HG03439 (cell line): ENCODE measurements around the gene CSRP3.

Experiments used
- ATAC-seq: cut with Tn5 transposase; IDR thresholded peaks from one replicate; pipeline ENCODE4 v1.9.1; 2021; ENCODE audit warnings: mild to moderate bottlenecking, moderate library complexity; ENCODE audit not compliant: unreplicated experiment

CSRP3 gene

GRCh38 chr11:19226378-19227195 lies 24.8 kb upstream of the CSRP3 start:
- ATAC-seq = no peak

GRCh38 chr11:19225581-19225980 lies 23.8 kb upstream of the CSRP3 start:
- ATAC-seq = no peak

GRCh38 chr11:19225123-19225522 lies 23.3 kb upstream of the CSRP3 start:
- ATAC-seq = no peak

GRCh38 chr11:19220903-19221724 lies 19.3 kb upstream of the CSRP3 start:
- no peak for ATAC-seq

DNA sequence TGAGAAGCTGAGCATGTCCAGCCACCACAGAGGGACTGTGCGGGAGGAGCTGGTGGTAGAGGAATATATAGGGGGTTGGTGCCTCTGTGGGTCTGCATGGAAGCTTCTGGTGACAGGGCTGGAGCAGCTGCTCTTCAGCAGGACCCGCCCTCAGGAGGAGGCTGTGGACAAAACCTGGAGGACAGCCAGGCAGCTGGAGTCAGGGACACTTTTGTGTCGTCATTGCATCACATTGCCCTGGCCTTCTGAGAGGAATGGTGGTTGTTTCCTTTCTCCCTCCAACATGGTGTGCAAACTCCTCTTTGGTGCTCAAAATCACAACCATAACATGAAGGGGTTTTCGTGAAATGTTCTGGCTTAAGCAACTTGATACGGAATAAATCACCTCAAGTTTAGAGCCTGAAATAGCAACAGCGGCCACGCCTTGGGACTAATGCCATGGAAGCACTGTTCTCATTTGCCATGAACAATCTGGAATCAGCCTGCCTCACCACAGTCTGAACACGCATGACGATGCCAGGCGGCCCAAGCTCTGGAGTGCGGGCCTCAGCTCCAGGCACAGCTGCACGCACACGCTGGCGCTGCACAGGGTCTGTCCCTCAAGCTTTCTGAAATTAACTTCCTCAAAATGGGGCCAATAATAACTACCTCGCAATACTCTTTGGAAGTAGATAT lies 17.1 kb upstream of the CSRP3 start:
- ATAC-seq = no peak

DNA sequence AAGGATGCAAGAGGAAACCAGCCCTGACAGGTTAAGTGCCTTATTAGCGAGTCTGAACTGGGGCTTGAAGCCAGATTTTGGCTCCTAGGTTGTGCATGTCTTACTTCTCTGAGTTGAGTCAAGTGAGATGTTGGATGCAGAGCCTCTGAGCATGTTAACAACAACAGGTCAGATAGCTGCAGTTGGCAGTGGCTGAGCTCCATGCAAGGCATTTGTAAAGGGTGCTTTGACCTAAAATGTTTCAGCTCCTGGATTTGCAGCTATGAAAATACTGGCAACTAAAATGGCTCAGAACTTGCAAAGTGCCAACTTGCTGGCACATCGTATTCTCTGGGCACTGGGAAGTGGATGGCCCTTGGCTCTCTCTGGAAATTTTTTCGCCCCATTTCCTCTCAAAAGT lies 16.4 kb upstream of the CSRP3 start:
- no peak for ATAC-seq

DNA sequence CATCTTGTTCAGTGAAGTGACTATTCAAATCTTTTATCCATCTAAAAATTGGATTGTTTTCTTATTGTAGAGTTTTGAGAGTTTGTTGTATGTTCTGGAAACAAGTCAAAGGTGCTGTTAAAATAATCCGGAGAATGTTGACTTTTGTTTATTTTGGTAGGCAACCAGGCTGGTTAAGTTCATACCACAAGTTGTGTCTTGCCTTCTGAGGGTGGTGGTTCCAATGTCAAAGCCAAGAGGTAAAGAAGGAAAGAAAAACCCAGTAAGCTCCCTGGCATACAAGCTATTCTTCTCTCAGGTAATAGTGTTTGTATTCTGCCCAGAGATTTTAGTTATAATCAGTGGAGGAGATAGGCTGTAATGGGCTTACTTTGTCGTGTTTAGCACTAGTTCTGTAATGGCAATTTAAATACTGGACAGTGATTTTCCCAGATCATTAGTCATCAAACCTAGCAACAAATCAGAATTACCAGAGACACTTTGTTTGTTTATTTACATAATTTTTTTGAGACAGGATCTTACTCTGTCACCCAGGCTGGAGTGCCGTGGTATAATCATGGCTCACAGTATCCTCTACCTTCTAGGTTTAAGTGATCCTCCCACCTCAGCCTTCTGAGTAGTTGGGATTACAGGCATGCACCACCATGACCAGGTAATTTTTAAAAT lies 15.1 kb upstream of the CSRP3 start:
- no peak for ATAC-seq

GRCh38 chr11:19216021-19216420 lies 14.2 kb upstream of the CSRP3 start:
- ATAC-seq = no peak

GRCh38 chr11:19209617-19210370 lies 8.0 kb upstream of the CSRP3 start:
- no peak for ATAC-seq

DNA sequence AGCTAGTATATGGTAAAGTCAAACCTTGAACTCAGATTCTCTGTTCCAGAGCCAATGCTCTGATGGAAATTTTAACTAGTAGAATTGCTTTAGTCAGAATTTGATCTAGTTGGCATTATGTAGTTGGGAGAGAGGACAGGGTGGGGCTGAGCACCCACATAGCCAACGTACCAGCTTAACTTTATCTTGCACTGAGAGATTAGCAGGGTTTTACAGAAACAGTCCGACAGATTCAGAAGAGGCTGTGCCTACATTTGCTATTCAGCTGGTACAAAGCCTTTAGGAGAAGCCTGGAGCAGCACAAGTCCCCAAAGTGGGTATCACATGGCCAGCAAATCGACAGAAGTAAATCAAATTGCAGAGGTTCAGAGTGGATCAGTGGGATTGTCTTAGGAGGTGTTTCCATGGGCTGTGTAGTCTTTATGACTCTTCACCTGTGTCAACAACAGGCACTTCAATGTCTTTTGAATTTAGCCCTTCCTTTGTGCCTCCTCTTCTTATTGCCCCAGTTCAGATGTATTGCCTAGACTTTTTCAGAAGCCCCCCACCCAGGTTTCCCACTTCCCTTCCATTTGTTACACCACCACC lies 7.3 kb upstream of the CSRP3 start:
- no peak for ATAC-seq

DNA sequence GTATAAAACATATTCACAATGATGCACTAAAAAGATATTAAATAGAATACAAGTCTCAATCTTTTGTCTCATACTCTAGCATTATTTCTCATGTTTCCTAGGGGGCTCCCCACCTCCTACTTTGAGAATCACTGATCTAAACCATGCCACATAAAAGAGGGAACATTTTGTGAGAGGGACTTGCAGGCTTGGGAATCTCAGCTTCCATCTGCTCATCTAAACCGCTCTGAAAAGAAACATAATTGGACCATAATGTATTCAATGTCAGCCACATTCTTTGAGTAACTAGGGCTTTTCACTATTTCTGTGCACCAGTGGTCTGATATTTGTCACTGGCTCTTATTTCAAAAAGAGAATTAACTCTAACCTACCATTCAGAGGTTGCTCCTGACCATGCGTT lies 6.4 kb upstream of the CSRP3 start:
- no peak for ATAC-seq

- no peak for ATAC-seq
Observed at GRCh38 chr11:19204836-19205235, 3.1 kb upstream of the CSRP3 start.

GRCh38 chr11:19200410-19201201 lies 1.2 kb downstream of the CSRP3 start:
- ATAC-seq = no peak

DNA sequence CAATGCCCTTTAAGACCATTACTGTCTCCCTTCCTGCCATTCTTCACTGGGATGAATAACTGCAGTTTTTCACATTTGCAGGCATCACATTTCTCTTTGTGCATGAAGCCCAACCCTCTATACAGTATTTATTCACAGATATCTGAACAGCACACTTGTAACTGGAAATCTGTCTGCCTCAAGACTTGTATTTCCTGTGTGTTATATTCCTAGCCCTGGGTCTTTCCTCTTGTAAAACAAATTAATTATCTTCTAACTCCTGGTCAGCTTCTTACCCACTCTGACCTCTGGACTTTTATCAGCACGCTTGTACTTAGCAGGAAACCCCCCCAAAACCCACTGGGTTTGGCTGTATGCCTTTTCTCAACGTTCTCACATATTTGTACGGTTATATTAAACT lies 2.0 kb downstream of the CSRP3 start:
- ATAC-seq = no peak

- ATAC-seq = no peak
Observed at GRCh38 chr11:19199048-19199447, 2.7 kb downstream of the CSRP3 start.

DNA sequence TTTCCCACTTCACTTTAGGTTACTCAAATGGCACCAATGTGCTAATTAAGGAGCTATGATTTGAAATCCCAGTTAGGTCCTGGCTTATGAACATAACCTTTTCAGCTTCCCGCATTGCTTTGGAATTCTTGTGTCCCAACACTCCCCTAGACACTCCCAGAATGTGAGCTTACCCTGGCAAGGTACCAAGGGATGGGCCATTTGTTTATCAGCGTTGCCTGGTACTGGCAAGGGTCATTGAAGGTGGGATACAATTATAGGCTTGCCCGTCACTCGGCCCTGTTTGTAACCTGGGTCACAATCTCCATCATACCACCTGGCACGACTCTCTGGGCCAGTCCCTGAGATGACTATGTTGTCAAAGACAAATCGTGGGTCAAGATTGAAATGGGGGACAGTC lies 5.4 kb downstream of the CSRP3 start:
- no peak for ATAC-seq

DNA sequence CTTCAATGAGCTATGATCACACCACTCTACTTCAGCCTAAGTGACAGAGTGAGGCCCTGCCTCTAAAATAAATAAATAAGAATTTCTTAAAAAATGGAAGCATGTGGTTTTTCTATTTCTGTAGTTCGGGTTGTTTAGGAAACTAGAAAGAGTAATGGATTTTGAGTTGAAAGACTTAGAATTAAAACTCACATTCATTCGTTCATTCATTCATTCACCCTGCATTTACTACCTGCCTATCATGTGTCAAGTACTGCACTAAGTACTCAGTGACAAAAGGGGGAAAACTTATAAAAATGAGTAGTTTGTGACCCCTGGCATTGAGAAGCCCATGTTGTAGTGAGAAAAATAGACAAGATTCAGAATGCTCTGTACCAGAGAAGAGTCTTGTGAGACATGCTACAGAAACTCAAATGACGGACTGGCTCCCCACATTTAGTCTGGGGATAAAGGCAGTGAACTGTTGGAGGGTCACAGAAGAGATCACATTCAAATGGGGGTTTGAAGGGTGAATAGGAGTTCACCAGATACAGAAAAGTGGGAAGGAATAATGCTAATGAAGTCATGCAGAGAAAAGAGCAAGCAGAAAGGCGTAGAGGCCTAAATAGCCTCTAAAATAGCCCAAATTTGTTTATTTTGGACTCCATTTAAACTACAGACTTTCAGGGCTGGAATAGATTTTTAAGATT lies 7.0 kb downstream of the CSRP3 start:
- ATAC-seq = no peak

DNA sequence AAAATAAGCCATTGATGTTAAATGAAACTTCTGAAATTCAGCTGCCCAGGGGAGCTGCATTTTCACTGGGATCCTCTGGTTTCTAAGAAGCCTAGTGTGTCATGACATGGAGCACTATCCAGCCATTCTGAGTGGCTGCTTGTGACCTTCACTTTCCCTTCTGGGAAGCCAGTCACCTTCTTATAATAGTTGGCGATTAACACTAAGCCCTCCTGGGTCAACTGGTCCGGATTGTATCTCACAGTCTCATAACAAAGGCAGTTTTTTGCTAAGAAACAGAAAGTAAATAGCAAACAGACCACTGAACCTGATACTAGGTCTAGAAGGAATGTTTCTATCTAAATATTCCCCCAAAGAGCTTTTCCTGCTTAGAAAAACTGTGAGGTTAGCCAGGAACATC lies 7.9 kb downstream of the CSRP3 start:
- no peak for ATAC-seq
